ENCODE results near the gene TRAPPC2B.
"Not testable (repeated sequence)": the region's sequence is repeated elsewhere in the genome, so short reads cannot be mapped to it uniquely, and the experiment has no call there.

Gene TRAPPC2B

GRCh38 chr19:57374647-57375046 is 11.3 kb downstream of the TRAPPC2B start:
- DNase-seq (ENCODE audit: low spot score): not testable (repeated sequence)

GRCh38 chr19:57376151-57376550 is 12.8 kb downstream of the TRAPPC2B start:
- DNase-seq (ENCODE audit: low spot score): no peak

- no peak for DNase-seq (ENCODE audit: low spot score)
These were observed 14.3 kb downstream of the TRAPPC2B start for GRCh38 chr19:57377498-57378146.

- DNase-seq (ENCODE audit: low spot score): no peak
These were observed 17.6 kb downstream of the TRAPPC2B start for GRCh38 chr19:57380923-57381322.

GRCh38 chr19:57382806-57383488 is 19.6 kb downstream of the TRAPPC2B start:
- DNase-seq (ENCODE audit: low spot score): no peak

GRCh38 chr19:57389194-57389729 is 25.9 kb downstream of the TRAPPC2B start:
- DNase-seq (ENCODE audit: low spot score): no peak

- peak; percentile 99 for DNase-seq (ENCODE audit: low spot score)
These were observed 26.6 kb downstream of the TRAPPC2B start, which contains the start of gene ZNF548 for GRCh38 chr19:57389730-57390598. ZNF548 (plus strand) TSS chr19:57389854; CDS start chr19:57390100, 246 bp downstream.

- DNase-seq (ENCODE audit: low spot score): no peak
These were observed 32.4 kb downstream of the TRAPPC2B start for GRCh38 chr19:57395710-57396109.

GRCh38 chr19:57398868-57399267 is 35.5 kb downstream of the TRAPPC2B start:
- DNase-seq (ENCODE audit: low spot score): no peak

GRCh38 chr19:57403737-57404563 is 40.6 kb downstream of the TRAPPC2B start:
- no peak for DNase-seq (ENCODE audit: low spot score)

- peak; percentile 70 for DNase-seq (ENCODE audit: low spot score)
These were observed 43.3 kb downstream of the TRAPPC2B start for GRCh38 chr19:57406516-57407123.

- DNase-seq (ENCODE audit: low spot score): peak; percentile 97
These were observed 47.7 kb downstream of the TRAPPC2B start, which contains the start of gene ZNF17 for GRCh38 chr19:57410877-57411671. ZNF17 (plus strand) TSS chr19:57411161; CDS start chr19:57413616, 2,455 bp downstream.
